Endodermal cell (in vitro differentiated cells): ENCODE data around the gene ARMC8. TPM values are rescaled to one million over a fixed set of nuclear protein-coding genes. Genes with fewer than 3 reads are reported as not detected.

Experiments used
- DNase-seq: peaks from one replicate; pipeline ENCODE4 v3.0.0-alpha.2; 2017
- H3K27ac ChIP-seq: 2 replicates; pipeline ENCODE4 v1.5.1; 2013; ENCODE audit warnings: mild to moderate bottlenecking, low read depth, low read length, moderate library complexity
- H3K27me3 ChIP-seq: 2 replicates; pipeline ENCODE4 v1.6.1; 2013; ENCODE audit warnings: mild to moderate bottlenecking, low read length, moderate library complexity; ENCODE audit not compliant: insufficient read depth, control insufficient read depth, poor library complexity, severe bottlenecking
- H3K36me3 ChIP-seq: 2 replicates; pipeline ENCODE4 v1.7.0; 2013; ENCODE audit warnings: mild to moderate bottlenecking, low read length, moderate library complexity; ENCODE audit not compliant: control insufficient read depth, insufficient read depth
- H3K4me1 ChIP-seq: one replicate; pipeline ENCODE4 v1.7.0; 2013; ENCODE audit warnings: low read length; ENCODE audit not compliant: control insufficient read depth, insufficient read depth
- H3K4me3 ChIP-seq: 2 replicates; pipeline ENCODE4 v1.5.1; 2013; ENCODE audit warnings: mild to moderate bottlenecking, low read length, moderate library complexity
- H3K9ac ChIP-seq: 2 replicates; pipeline ENCODE4 v1.6.1; 2013; ENCODE audit warnings: mild to moderate bottlenecking, low read length, moderate library complexity; ENCODE audit not compliant: poor library complexity, severe bottlenecking; ENCODE audit errors: extremely low read depth
- H3K9me3 ChIP-seq: 2 replicates; pipeline ENCODE4 v1.6.1; 2013; ENCODE audit warnings: mild to moderate bottlenecking, low read length, moderate library complexity; ENCODE audit not compliant: control insufficient read depth
- H3K27ac Mint-ChIP-seq: 2 replicates; pipeline ENCODE4 v1.8.0; 2020; ENCODE audit warnings: mixed read lengths
- H3K27me3 Mint-ChIP-seq: 2 replicates; pipeline ENCODE4 v1.8.0; 2021; ENCODE audit warnings: mild to moderate bottlenecking, mixed read lengths; ENCODE audit not compliant: insufficient read depth
- H3K36me3 Mint-ChIP-seq: 2 replicates; pipeline ENCODE4 v1.8.0; 2020; ENCODE audit warnings: low read depth, mixed read lengths
- H3K4me1 Mint-ChIP-seq: 2 replicates; pipeline ENCODE4 v1.8.0; 2020; ENCODE audit warnings: mixed read lengths
- H3K4me3 Mint-ChIP-seq: 2 replicates; pipeline ENCODE4 v1.8.0; 2020; ENCODE audit warnings: mild to moderate bottlenecking, moderate library complexity, mixed read lengths
- H3K9me3 Mint-ChIP-seq: 2 replicates; pipeline ENCODE4 v1.8.0; 2020; ENCODE audit warnings: mild to moderate bottlenecking, mixed read lengths
- CTCF ChIP-seq: fragments of 200-600 bp; sonication (generic); conservative IDR thresholded peaks from 2 replicates; pipeline ENCODE4 v1.5.0; 2021; ENCODE audit warnings: antibody characterized with exemption, mild to moderate bottlenecking
- WGBS, 2 experiments: methylation state at CpG; one replicate each; pipeline versions ENCODE4 v1.1.5 to v1.1.7; 2013; ENCODE audit warnings: missing lambda C conversion rate in 2 of 2, mixed read lengths in 1 of 2; ENCODE audit not compliant: insufficient coverage in 1 of 2, insufficient read length in 1 of 2; 5-methylcytosine and 5-hydroxymethylcytosine counted together
- total RNA-seq, 2 donors: library from RNA; stranded (reverse); fragmentation: NEBNext Ultra II Directional in 1 of 2; extraction: Animal tissue kit (Norgen Biotek cat#: 25700) in 1 of 2; gene quantifications; 2 replicates in 1 of 2; 3 replicates in 1 of 2; pipeline ENCODE4 v1.2.1, GENCODE V29; 2021

The ARMC8 gene
- total RNA-seq, 2 donors from 2014 or later, result 58.6 to 60.4 TPM

- peaks cover 18% of the 10 kb centered on the region for H3K36me3 Mint-ChIP-seq
- peaks cover 10% of the 10 kb centered on the region for H3K36me3 ChIP-seq
- H3K4me3 Mint-ChIP-seq, result no peak overlapping the region
- 100% methylated on average over 1 of the region's 1 CpG; no CpG with 5 or more reads in 1 of the 2 experiments for WGBS, 2 experiments
- DNase-seq, result no peak
- no peaks in the 10 kb centered on the region for H3K4me1 ChIP-seq
- H3K27ac Mint-ChIP-seq, result no peak overlapping the region
- H3K4me3 ChIP-seq, result no peak overlapping the region
- H3K9me3 Mint-ChIP-seq, result no peaks in the 10 kb centered on the region
- H3K27ac ChIP-seq, result no peak overlapping the region
- H3K4me1 Mint-ChIP-seq, result peaks cover 5% of the 10 kb centered on the region
- TF ChIP-seq CTCF, result no peak
- no peaks in the 10 kb centered on the region for H3K9me3 ChIP-seq
- H3K27me3 ChIP-seq, result no peaks in the 10 kb centered on the region
- H3K9ac ChIP-seq, result no peak overlapping the region
- no peaks in the 10 kb centered on the region for H3K27me3 Mint-ChIP-seq
Measured at GRCh38 chr3:138200424-138200823, 13.3 kb downstream of the ARMC8 start.

GRCh38 chr3:138202945-138203701 is 16.0 kb downstream of the ARMC8 start:
- no peak for TF ChIP-seq CTCF
- H3K36me3 ChIP-seq, result peaks cover 7% of the 10 kb centered on the region
- H3K4me3 Mint-ChIP-seq, result no peak overlapping the region
- no peaks in the 10 kb centered on the region for H3K4me1 ChIP-seq
- no peak overlapping the region for H3K4me3 ChIP-seq
- 86 to 100% methylated on average over 2 to 3 of the region's 3 CpGs for WGBS, 2 experiments
- DNase-seq, result no peak
- H3K36me3 Mint-ChIP-seq, result peaks cover 18% of the 10 kb centered on the region
- no peak overlapping the region for H3K27ac Mint-ChIP-seq
- peaks cover 4% of the 10 kb centered on the region for H3K4me1 Mint-ChIP-seq
- peaks cover 7% of the 10 kb centered on the region for H3K9me3 ChIP-seq
- no peak overlapping the region for H3K9ac ChIP-seq
- no peaks in the 10 kb centered on the region for H3K27me3 Mint-ChIP-seq
- no peak overlapping the region for H3K27ac ChIP-seq
- H3K27me3 ChIP-seq, result no peaks in the 10 kb centered on the region
- peaks cover 1% of the 10 kb centered on the region for H3K9me3 Mint-ChIP-seq

- H3K9ac ChIP-seq, result no peak overlapping the region
- Mint-ChIP-seq H3K27me3 (no peaks in the 10 kb centered on the region), H3K9me3 (peaks cover 1% of the 10 kb centered on the region), H3K4me3 (no peak overlapping the region), H3K4me1 (peaks cover 4% of the 10 kb centered on the region), H3K27ac (no peak overlapping the region), H3K36me3 (peaks cover 21% of the 10 kb centered on the region)
- peaks cover 8% of the 10 kb centered on the region for H3K9me3 ChIP-seq
- DNase-seq, result no peak
- peaks cover 7% of the 10 kb centered on the region for H3K36me3 ChIP-seq
- no peak overlapping the region for H3K27ac ChIP-seq
- TF ChIP-seq CTCF, result no peak
- WGBS, 2 experiments, result 89 to 98% methylated on average over 4 of the region's 4 CpGs
- H3K27me3 ChIP-seq, result no peaks in the 10 kb centered on the region
- H3K4me1 ChIP-seq, result no peaks in the 10 kb centered on the region
- H3K4me3 ChIP-seq, result no peak overlapping the region
Measured at GRCh38 chr3:138203938-138204337, 16.8 kb downstream of the ARMC8 start.
